ENCODE measurements around the gene KCTD15. TPM values are rescaled to one million over a fixed set of nuclear protein-coding genes. Genes with fewer than 3 reads are reported as not detected.

Gene KCTD15
- total and polyA plus RNA-seq, 10 donors, result 7.6 to 31.8 (median 19.2) TPM

DNA sequence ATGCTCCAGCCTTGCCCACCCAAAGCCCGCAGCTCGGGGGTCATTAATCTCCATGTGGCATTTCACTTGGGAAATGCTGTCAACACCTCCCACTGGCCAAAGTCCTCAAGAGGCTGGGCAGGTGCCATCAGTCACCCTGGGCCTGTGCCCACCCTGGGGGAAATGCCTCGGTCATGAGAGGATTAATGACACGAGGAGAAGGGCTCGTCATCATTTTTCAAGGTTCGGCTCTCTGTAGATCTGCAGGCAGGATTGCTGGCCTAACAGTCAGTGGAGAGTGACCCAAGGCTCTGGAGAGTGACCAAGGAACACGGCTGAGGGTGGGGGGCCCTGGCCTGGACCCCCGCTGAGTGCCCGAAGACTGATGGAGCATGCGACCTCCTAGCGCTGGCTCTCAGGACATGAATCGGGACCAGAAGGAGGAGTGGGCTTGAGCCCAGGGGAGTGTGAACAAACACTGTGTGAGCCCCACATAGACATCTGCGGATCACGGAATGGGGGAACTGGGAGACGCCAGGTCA lies 15.2 kb upstream of the KCTD15 start:
- TF ChIP-seq POLR2A (IDR thresholded peaks at IDR 0.05), result no peak
- TF ChIP-seq POLR2AphosphoS5 (IDR thresholded peaks at IDR 0.05), result no peak
- TF ChIP-seq, protein P1, sequence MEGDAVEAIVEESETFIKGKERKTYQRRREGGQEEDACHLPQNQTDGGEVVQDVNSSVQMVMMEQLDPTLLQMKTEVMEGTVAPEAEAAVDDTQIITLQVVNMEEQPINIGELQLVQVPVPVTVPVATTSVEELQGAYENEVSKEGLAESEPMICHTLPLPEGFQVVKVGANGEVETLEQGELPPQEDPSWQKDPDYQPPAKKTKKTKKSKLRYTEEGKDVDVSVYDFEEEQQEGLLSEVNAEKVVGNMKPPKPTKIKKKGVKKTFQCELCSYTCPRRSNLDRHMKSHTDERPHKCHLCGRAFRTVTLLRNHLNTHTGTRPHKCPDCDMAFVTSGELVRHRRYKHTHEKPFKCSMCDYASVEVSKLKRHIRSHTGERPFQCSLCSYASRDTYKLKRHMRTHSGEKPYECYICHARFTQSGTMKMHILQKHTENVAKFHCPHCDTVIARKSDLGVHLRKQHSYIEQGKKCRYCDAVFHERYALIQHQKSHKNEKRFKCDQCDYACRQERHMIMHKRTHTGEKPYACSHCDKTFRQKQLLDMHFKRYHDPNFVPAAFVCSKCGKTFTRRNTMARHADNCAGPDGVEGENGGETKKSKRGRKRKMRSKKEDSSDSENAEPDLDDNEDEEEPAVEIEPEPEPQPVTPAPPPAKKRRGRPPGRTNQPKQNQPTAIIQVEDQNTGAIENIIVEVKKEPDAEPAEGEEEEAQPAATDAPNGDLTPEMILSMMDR (IDR thresholded peaks at IDR 0.05 in 8 of 11, conservative IDR thresholded peaks at IDR 0.05 in 3 of 11), result no peak
- peak overlapping the region in 1 of 8 donors; percentile 6 for H3K27ac ChIP-seq
- H3K4me3 ChIP-seq, result no peak overlapping the region
- intact Hi-C loops (cut with DNase I; ENCODE audit: low total_unique reads), result no loop called here
- peaks cover 0 to 35% (median 23%) of the 10 kb centered on the region in 6 donors for H3K4me1 ChIP-seq
- no peaks in the 10 kb centered on the region for H3K9me3 ChIP-seq
- H3K36me3 ChIP-seq, result no peaks in the 10 kb centered on the region
- DNase-seq, result no peak
- H3K27me3 ChIP-seq (replicated peaks in 1 of 7), result peaks cover 0 to 45% (median 0%) of the 10 kb centered on the region in 7 donors
- WGBS, 5 donors, result 75 to 91% (median 88%) methylated on average over 15 of the region's 15 CpGs

DNA sequence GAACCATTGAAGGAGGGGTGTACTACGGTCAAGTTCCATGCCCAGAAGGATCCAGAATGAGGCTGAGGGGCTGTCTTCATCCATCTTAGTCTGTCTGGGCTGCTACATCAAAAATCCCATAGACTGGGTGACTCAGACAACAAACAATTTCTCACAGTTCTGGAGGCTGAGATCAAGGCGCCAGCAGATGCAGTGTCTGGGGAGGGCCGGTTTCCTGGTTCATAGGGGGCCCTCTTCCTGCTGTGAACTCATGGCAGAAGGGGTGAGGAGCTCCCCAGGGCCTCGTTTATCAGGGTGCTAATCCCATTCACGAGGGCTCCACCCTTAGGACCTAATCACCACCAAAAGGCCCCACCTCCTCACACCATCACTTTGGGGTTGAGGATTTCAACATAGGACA lies 14.7 kb upstream of the KCTD15 start:
- TF ChIP-seq, protein P1 (IDR thresholded peaks at IDR 0.05 in 8 of 11, conservative IDR thresholded peaks at IDR 0.05 in 3 of 11), result no peak
- TF ChIP-seq POLR2AphosphoS5 (IDR thresholded peaks at IDR 0.05) (no peak), POLR2A (IDR thresholded peaks at IDR 0.05) (no peak)
- H3K36me3 ChIP-seq, result no peaks in the 10 kb centered on the region
- 58 to 77% (median 70%) methylated on average over 2 to 5 of the region's 5 CpGs for WGBS, 5 donors
- peaks cover 0 to 43% (median 0%) of the 10 kb centered on the region in 7 donors for H3K27me3 ChIP-seq (replicated peaks in 1 of 7)
- peaks cover 0 to 35% (median 23%) of the 10 kb centered on the region in 6 donors for H3K4me1 ChIP-seq
- no peak overlapping the region for H3K27ac ChIP-seq
- intact Hi-C loops (cut with DNase I; ENCODE audit: low total_unique reads), result no loop called here
- H3K4me3 ChIP-seq, result no peak overlapping the region
- DNase-seq, result no peak
- no peaks in the 10 kb centered on the region for H3K9me3 ChIP-seq

DNA sequence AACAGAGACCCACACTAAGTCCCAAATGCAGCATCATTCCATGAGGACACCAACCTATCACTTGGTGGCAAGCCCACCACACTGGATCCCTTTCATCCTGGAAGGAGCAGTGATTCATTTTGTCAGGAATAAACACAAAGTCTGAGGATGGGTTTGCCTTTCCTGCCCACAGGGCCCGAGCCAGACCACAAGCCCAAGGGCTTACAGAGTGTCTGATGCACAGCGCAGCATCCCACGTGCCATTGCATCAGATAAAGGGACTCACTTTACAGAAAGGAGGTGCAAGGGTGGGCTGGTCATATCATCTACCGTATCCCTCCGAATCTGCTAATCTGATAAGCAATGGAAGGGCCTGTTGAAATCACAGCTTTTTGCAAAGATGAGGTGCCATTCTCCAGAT lies 12.2 kb upstream of the KCTD15 start:
- peaks cover 0 to 18% (median 9%) of the 10 kb centered on the region in 6 donors for H3K4me1 ChIP-seq
- DNase-seq, result no peak
- TF ChIP-seq, protein P1 (IDR thresholded peaks at IDR 0.05 in 8 of 11, conservative IDR thresholded peaks at IDR 0.05 in 3 of 11), result no peak
- TF ChIP-seq POLR2A (IDR thresholded peaks at IDR 0.05) (no peak), POLR2AphosphoS5 (IDR thresholded peaks at IDR 0.05) (no peak)
- peaks cover 0 to 23% (median 0%) of the 10 kb centered on the region in 7 donors for H3K27me3 ChIP-seq (replicated peaks in 1 of 7)
- H3K27ac ChIP-seq, result no peak overlapping the region
- WGBS, 5 donors, result 81 to 88% (median 84%) methylated on average over 5 of the region's 5 CpGs
- H3K4me3 ChIP-seq, result no peak overlapping the region
- no peaks in the 10 kb centered on the region for H3K36me3 ChIP-seq
- intact Hi-C loops (cut with DNase I; ENCODE audit: low total_unique reads), result no loop called here
- H3K9me3 ChIP-seq, result no peaks in the 10 kb centered on the region

DNA sequence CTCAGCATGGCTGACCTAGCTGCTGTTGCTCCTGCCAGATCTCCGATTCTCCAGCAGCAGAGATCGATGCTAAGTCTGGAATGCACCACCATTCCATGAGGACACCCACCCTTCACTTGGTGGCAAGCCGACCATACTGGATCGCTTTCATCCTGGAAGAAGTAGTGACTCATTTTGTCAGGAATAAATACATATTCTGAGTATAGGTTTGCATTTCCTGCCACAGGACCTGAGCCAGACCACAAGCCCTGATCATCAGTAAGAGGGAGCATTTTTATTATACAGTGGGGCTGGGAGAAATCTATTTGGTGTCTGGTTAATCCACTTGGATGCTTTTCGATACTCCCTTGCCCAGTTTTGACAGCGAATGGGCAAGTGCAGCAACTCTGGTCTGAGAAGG lies 10.9 kb upstream of the KCTD15 start:
- Histone ChIP-seq H3K4me1 (peaks cover 0 to 4% (median 0%) of the 10 kb centered on the region in 6 donors), H3K9me3 (no peaks in the 10 kb centered on the region), H3K36me3 (no peaks in the 10 kb centered on the region), H3K4me3 (no peak overlapping the region), H3K27me3 (replicated peaks in 1 of 7) (peaks cover 0 to 17% (median 0%) of the 10 kb centered on the region in 7 donors), H3K27ac (no peak overlapping the region)
- DNase-seq, result no peak
- 77 to 83% (median 80%) methylated on average over 6 of the region's 6 CpGs for WGBS, 5 donors
- intact Hi-C loops (cut with DNase I; ENCODE audit: low total_unique reads), result no loop called here
- TF ChIP-seq POLR2AphosphoS5 (IDR thresholded peaks at IDR 0.05), result no peak
- TF ChIP-seq, protein P1 (IDR thresholded peaks at IDR 0.05 in 8 of 11, conservative IDR thresholded peaks at IDR 0.05 in 3 of 11), result no peak
- TF ChIP-seq POLR2A (IDR thresholded peaks at IDR 0.05), result no peak
